ENCODE measurements around the gene MARCHF6.

The MARCHF6 gene

GRCh38 chr5:10353241-10354047, at the start of gene MARCHF6:
MARCHF6 (plus strand) TSS chr5:10353695; CDS start chr5:10353899, 204 bp downstream.
- TF ChIP-seq CTCF (conservative IDR thresholded peaks at IDR 0.05), result no peak
- H3K27ac ChIP-seq, result peak within 1 kb of the TSS; percentile 100

- peak overlapping the region; percentile 99 for H3K27ac ChIP-seq
- no peak for TF ChIP-seq CTCF (conservative IDR thresholded peaks at IDR 0.05)
Observed at GRCh38 chr5:10303699-10304170, 49.8 kb upstream of the MARCHF6 start.

GRCh38 chr5:10304932-10305331, 48.6 kb upstream of the MARCHF6 start:
- TF ChIP-seq CTCF (conservative IDR thresholded peaks at IDR 0.05), result peak; percentile 39
- H3K27ac ChIP-seq, result peak overlapping the region; percentile 99

GRCh38 chr5:10306114-10306513, 47.4 kb upstream of the MARCHF6 start:
- no peak for TF ChIP-seq CTCF (conservative IDR thresholded peaks at IDR 0.05)
- peak overlapping the region; percentile 99 for H3K27ac ChIP-seq

- peak overlapping the region; percentile 99 for H3K27ac ChIP-seq
- no peak for TF ChIP-seq CTCF (conservative IDR thresholded peaks at IDR 0.05)
Observed at GRCh38 chr5:10306806-10307205, 46.7 kb upstream of the MARCHF6 start.

- H3K27ac ChIP-seq, result peak within 1 kb of the TSS; percentile 99
- no peak for TF ChIP-seq CTCF (conservative IDR thresholded peaks at IDR 0.05)
Observed at GRCh38 chr5:10307206-10308148, 46.0 kb upstream of the MARCHF6 start, which contains the start of gene CMBL. CMBL (minus strand) TSS chr5:10307902; CDS start chr5:10290762, 17,140 bp downstream.

GRCh38 chr5:10308844-10309243, 44.7 kb upstream of the MARCHF6 start:
- TF ChIP-seq CTCF (conservative IDR thresholded peaks at IDR 0.05), result no peak
- H3K27ac ChIP-seq, result peak overlapping the region; percentile 99

All from VCaP (cell line).